DND-41 (cell line): ENCODE measurements around the gene DCLRE1B.
A peak's percentile ranks its signal among the peaks of the same experiment; 100 is the strongest.
"Not testable (repeated sequence)": the region's sequence is repeated elsewhere in the genome, so short reads cannot be mapped to it uniquely, and the experiment has no call there.

Source experiments
- ATAC-seq: fragments of 200-7000 bp; cut with Tn5 transposase; 3 replicates; pipeline ENCODE4 v1.9.1; 2021; ENCODE audit warnings: low read depth; ENCODE audit not compliant: insufficient read depth
- DNase-seq: peaks from one replicate; pipeline ENCODE4 v3.0.0-alpha.2; 2020
- H2AFZ ChIP-seq: 2 replicates; pipeline ENCODE4 v1.6.0; 2012; ENCODE audit warnings: low read depth, low read length
- H3K27ac ChIP-seq: 2 replicates; pipeline ENCODE4 v1.5.1; 2012; ENCODE audit warnings: low read length, inconsistent platforms
- H3K27me3 ChIP-seq: fragments of 200-600 bp; sonication (generic); 2 replicates; pipeline ENCODE4 v1.6.0; 2012; ENCODE audit warnings: low read length, mild to moderate bottlenecking, inconsistent platforms; ENCODE audit not compliant: insufficient read depth, poor library complexity
- H3K36me3 ChIP-seq: 2 replicates; pipeline ENCODE4 v1.5.1; 2012; ENCODE audit warnings: low read length, inconsistent platforms; ENCODE audit not compliant: insufficient read depth
- H3K4me1 ChIP-seq: 2 replicates; pipeline ENCODE4 v1.5.1; 2012; ENCODE audit warnings: mild to moderate bottlenecking, low read length; ENCODE audit not compliant: insufficient read depth
- H3K4me2 ChIP-seq: 2 replicates; pipeline ENCODE4 v1.6.0; 2012; ENCODE audit warnings: mild to moderate bottlenecking, moderate library complexity, low read length, inconsistent platforms; ENCODE audit not compliant: insufficient read depth
- H3K4me3 ChIP-seq, 2 experiments: fragments of 200-600 bp in 1 of 2; shearing (Covaris generic) in 1 of 2; 2 replicates each; pipeline ENCODE4 v1.5.1; 2012 to 2016; ENCODE audit warnings: inconsistent platforms in 2 of 2, low read length in 2 of 2, mild to moderate bottlenecking in 2 of 2, low read depth in 1 of 2, moderate library complexity in 1 of 2
- H3K79me2 ChIP-seq: 2 replicates; pipeline ENCODE4 v1.6.0; 2012; ENCODE audit warnings: low read length, inconsistent platforms; ENCODE audit not compliant: insufficient read depth
- H3K9ac ChIP-seq: 2 replicates; pipeline ENCODE4 v1.6.0; 2012; ENCODE audit warnings: low read depth, mild to moderate bottlenecking, inconsistent platforms, low read length, moderate library complexity
- H3K9me3 ChIP-seq: 2 replicates; pipeline ENCODE4 v1.5.1; 2012; ENCODE audit warnings: low read length, moderate library complexity, mild to moderate bottlenecking, inconsistent platforms; ENCODE audit not compliant: insufficient read depth, severe bottlenecking
- H4K20me1 ChIP-seq: 2 replicates; pipeline ENCODE4 v1.6.0; 2012; ENCODE audit warnings: low read length; ENCODE audit not compliant: insufficient read depth
- CTCF ChIP-seq: IDR thresholded peaks from 2 replicates; pipeline ENCODE4 v1.5.1; 2012; ENCODE audit warnings: borderline replicate concordance, low read length, moderate library complexity, mild to moderate bottlenecking; ENCODE audit not compliant: poor library complexity, severe bottlenecking; ENCODE audit errors: extremely low read depth
- EZH2 ChIP-seq: IDR thresholded peaks from 3 replicates; pipeline ENCODE4 v1.6.1; 2012; ENCODE audit warnings: borderline replicate concordance, low read depth, mild to moderate bottlenecking, moderate library complexity, low read length, inconsistent platforms; ENCODE audit not compliant: severe bottlenecking

The DCLRE1B gene

GRCh38 chr1:113947388-113948107 is 42.4 kb downstream of the DCLRE1B start:
- Histone ChIP-seq H4K20me1 (peaks cover 23% of the 10 kb centered on the region; the same call in 1 of the 2 replicates), H3K27me3 (no peaks in the 10 kb centered on the region), H3K4me2 (peak overlapping the region; percentile 1; the same call in 1 of the 2 replicates), H3K4me3 (no peak overlapping the region), H3K79me2 (peaks cover 96% of the 10 kb centered on the region), H3K36me3 (peaks cover 43% of the 10 kb centered on the region), H3K9ac (no peak overlapping the region), H3K9me3 (peaks cover 3% of the 10 kb centered on the region), H3K4me1 (peaks cover 47% of the 10 kb centered on the region), H3K27ac (peak overlapping the region; percentile 64), H2AFZ (no peak overlapping the region)
- DNase-seq (no peak), ATAC-seq (no peak)
- TF ChIP-seq CTCF, result no peak
- no peak for TF ChIP-seq EZH2

GRCh38 chr1:113948151-113948550 is 43.0 kb downstream of the DCLRE1B start:
- Histone ChIP-seq H3K79me2 (peaks cover 94% of the 10 kb centered on the region), H3K27ac (peak overlapping the region; percentile 64; the same call in 1 of the 2 replicates), H4K20me1 (peaks cover 21% of the 10 kb centered on the region; the same call in 1 of the 2 replicates), H3K4me1 (peaks cover 47% of the 10 kb centered on the region), H3K36me3 (peaks cover 43% of the 10 kb centered on the region)
- H3K9me3 ChIP-seq, H3K9ac ChIP-seq, DNase-seq, ATAC-seq, H3K4me3 ChIP-seq, H2AFZ ChIP-seq, H3K4me2 ChIP-seq, H3K27me3 ChIP-seq: not testable (repeated sequence)

- no peak overlapping the region for H3K27ac ChIP-seq
- no peak overlapping the region for H3K4me3 ChIP-seq
- H4K20me1 ChIP-seq, result peaks cover 24% of the 10 kb centered on the region; the same call in 1 of the 2 replicates
- H3K4me2 ChIP-seq, result no peak overlapping the region
- ATAC-seq (no peak), DNase-seq (no peak)
- no peaks in the 10 kb centered on the region for H3K27me3 ChIP-seq
- H3K9me3 ChIP-seq, result peaks cover 3% of the 10 kb centered on the region
- peaks cover 43% of the 10 kb centered on the region for H3K36me3 ChIP-seq
- peaks cover 44% of the 10 kb centered on the region for H3K4me1 ChIP-seq
- H3K79me2 ChIP-seq, result peaks cover 91% of the 10 kb centered on the region
- no peak overlapping the region for H2AFZ ChIP-seq
- TF ChIP-seq CTCF (peak; percentile 57), EZH2 (no peak)
- no peak overlapping the region for H3K9ac ChIP-seq
Observed at GRCh38 chr1:113949007-113949406, 43.9 kb downstream of the DCLRE1B start.

GRCh38 chr1:113950908-113951307 is 45.8 kb downstream of the DCLRE1B start:
- Histone ChIP-seq H3K4me2 (no peak overlapping the region), H3K27me3 (no peaks in the 10 kb centered on the region), H3K27ac (no peak overlapping the region), H4K20me1 (peaks cover 29% of the 10 kb centered on the region; the same call in 1 of the 2 replicates), H3K79me2 (peaks cover 85% of the 10 kb centered on the region), H3K36me3 (peaks cover 56% of the 10 kb centered on the region), H3K9ac (no peak overlapping the region), H3K4me3 (no peak overlapping the region), H3K4me1 (peaks cover 27% of the 10 kb centered on the region), H2AFZ (no peak overlapping the region), H3K9me3 (no peaks in the 10 kb centered on the region)
- DNase-seq, result no peak
- TF ChIP-seq EZH2 (no peak), CTCF (no peak)
- ATAC-seq, result no peak
